ENCODE measurements around the gene STT3A.
"Not testable (repeated sequence)": the region's sequence is repeated elsewhere in the genome, so short reads cannot be mapped to it uniquely, and the experiment has no call there.

The STT3A gene

GRCh38 chr11:125592305-125593113 lies at the start of gene STT3A:
Gene STT3A (plus strand): TSS chr11:125592852. CDS start chr11:125595916, 3,064 bp downstream.
- DNase-seq: peak; percentile 100

- no peak for DNase-seq
Observed at GRCh38 chr11:125550780-125551179, 41.9 kb upstream of the STT3A start.

DNA sequence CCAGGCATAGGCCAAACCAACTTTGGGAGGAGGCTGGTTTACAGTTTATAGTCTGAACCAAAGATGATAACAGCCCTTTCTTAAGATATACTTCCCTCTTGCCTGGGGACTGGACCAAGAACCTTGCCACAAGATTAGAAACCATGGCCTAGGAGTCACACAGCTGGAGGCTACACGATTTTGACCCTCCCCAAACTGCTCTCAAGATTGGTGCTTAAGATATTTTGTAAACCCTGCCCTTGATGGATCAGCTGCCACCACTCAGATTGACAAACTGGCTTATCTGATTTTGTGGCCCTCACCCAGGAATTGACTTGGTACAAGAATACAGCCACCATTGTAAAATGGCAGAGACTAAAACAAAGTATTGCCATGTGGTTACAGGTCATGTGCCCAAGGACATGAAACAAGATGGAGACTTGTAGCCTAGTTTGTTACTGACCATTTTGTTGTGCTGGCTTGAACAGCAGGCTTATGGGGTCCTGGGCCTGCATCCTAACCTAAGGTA lies 40.8 kb upstream of the STT3A start:
- no peak for DNase-seq

GRCh38 chr11:125552927-125553326 lies 39.7 kb upstream of the STT3A start:
- DNase-seq: no peak

DNA sequence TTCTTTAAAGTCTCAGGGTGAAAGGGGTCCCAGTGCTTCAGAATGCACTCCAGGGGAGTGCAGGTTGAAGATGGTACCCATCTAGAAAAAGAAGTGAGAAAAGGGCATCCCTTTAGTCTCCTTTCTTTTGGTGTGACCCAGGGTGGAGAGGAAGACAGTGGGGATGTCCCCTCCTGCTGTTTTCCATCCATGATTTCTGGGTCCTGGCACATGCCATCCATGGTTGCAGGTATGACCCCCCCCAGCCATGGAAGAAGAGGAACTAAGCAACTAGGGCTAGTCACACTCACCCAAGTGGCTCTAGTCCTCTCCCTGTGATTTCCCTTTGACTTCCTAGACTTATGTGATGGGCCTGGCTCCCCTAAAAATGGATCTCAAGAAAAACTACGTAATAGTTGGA lies 39.3 kb upstream of the STT3A start:
- DNase-seq: no peak

DNA sequence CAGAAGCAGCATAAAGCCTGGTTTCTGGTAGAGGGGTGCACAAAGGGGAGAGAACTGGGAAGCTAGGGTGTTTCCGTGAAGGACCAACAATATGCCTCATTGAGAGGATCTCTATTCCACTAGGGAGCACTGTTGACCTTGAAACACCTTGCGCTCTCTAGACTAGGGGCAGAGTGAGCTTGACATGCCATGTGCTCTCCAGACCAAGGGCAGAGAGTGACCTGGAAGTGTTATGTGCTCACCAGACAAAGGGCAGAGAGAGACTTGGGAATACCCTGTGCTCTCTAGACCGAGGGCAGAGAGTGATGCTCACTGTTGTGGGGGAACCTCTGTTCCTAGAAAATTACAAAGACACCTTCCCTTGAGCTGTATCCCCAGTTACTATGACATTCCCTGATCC lies 38.6 kb upstream of the STT3A start:
- no peak for DNase-seq

GRCh38 chr11:125559888-125560287 lies 32.8 kb upstream of the STT3A start:
- DNase-seq: no peak

DNA sequence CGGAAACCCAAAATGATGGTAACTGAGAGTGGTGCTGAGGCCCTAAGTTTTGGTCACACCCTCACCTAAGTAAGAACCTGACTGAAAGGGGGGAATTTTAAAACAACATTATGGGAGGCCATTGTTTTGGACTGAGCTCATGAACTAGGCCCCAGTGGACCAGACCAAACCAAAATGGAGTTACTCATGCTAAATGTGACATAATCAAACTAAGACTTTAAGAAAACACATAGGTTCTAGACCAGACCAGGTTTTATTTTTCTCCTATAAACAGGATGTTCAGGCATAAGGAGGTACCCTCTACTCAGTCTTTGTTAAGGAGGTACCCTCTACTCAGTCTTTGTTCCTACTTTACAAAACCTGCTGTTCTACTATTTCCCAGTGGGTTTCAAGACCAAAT lies 30.7 kb upstream of the STT3A start:
- DNase-seq: no peak

DNA sequence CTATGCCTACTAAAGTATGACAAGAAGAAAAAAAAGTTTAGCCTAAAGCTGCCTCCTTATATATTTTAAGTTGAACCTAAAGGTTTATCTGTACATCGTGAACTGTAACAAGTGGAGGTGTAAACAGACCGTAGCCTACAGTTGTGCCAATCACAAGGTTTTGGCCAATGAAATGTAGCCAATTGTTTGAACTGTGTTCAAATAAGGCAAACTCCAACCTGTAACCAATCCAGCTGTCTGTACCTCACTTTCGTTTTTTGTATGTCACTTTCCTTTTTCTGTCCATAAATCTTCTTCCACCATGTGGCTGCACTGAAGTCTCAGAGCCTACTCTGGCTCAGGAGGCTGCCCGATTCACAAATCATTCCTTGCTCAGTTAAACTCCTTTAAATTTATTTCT lies 30.2 kb upstream of the STT3A start:
- no peak for DNase-seq

GRCh38 chr11:125564357-125564756 lies 28.3 kb upstream of the STT3A start:
- no peak for DNase-seq

- DNase-seq: no peak
Observed at GRCh38 chr11:125566235-125566634, 26.4 kb upstream of the STT3A start.

DNA sequence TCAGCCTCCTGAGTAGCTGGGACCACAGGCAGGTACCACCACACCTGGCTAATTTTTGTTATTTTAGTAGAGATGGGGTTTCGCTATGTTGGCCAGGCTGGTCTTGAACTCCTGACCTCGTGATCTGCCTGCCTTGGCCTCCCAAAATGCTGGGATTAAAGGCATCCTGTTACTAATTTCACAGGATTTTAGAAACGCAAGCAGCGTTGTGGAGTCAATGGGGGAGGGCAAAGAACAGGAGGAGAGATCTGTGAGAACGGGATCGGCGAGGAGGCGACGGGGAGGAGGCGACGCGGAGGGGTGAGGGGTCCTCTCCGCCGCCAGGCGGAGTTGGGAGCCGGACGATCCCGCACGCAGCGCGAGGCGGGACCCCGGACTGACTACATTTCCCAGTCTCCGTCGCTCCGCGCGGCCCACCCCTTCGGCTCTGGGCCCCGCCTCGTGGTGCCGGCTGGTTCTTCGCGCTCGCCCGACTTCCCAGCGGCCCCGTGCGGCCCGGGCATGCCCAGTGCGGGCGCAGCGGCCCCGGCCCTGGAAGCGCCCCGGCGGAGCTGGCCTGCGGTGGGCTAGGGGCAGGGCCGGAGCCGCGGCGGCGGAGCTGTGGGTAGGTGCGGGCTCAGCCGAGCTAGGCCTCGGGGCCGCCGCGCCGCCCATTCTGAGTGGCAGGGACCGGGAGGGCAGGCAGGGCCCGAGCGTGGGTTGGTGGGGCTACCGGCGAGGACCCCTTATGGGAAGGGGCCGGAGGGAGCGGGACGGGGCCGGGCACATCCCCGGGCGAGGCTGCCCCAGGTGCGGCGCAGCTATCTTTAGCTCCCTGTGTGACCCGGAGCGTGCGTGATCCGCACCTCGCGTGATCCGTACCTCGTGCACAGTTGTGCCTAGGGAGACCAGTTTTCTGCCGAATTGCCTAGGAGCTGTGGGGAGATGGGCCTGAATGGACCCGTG lies 23.4 kb upstream of the STT3A start, which contains the start of gene EI24:
Gene EI24, plus strand, starts transcription at position 508 of the 945 bp plus-strand sequence. CDS start 3,051 bp downstream, outside the sequence.
- DNase-seq: peak; percentile 80

DNA sequence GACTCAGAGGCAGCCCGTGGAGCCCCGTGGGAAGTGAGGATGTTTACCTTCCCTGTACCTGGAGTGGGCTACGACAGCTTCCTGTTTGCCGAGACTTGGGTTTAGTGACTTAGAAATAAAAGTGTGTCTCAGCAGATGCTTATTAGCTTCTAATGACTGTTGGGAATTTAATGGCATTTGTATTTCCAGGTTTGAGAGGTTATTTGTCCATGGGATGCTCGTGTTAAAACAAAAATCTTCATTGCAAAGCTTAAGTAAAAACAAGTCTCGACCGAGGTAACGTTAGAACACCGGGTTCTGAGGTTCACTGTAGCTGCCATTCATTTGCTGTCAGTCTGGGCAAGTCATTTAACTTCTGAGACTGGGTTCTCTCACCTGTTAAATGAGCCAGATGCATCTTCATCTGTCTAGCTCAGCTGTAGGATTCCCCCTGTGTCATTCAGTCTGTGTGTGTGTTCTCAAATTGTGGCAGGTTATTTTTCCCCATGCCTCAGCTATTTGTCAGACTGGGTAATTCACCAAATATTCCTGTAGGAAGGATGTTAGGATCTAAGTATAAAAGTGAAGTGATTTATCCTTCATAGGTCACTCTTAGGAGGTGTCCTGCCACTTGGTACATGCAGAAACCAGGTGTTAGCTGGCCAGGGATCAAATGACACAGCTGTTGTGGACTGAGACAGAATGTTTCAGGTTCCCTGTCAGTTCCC lies 22.6 kb upstream of the STT3A start:
- DNase-seq: no peak

DNA sequence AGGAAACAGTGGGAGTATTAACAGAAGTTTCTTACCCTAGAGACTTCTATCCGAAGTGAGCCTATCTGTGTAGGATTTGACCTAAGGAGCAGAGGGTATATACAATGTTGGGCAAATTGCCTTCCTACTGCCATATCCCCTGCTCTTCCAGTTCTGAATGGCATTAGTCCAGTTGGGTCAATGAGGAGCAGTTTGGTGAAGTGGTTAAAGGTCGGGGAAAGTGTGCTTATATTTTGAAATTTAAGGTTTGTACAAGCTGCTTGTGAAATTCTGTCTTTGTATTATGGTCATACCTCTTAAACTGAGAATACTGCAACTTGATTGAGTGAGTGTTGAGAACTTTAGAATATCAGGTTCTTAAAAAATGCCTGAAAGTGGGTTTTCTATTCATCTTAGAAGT lies 21.7 kb upstream of the STT3A start:
- no peak for DNase-seq

DNA sequence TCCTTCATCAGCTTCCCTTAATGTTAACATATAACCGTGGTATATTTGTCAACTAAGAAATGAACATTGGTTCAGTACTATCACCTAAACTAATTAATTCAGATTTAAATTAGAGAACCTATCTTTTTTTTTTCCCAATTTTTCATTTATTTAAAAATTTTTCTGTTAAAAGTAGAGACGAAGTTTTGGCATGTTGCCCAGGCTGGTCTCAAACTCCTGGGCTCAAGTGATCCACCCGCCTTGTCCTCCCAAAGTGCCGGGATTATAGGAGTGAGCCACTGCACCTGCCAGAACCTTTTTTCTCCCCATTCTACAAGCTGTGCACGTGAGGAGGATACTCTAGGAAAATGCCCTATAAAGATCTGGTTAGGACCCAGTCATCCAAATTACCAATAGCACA lies 19.7 kb upstream of the STT3A start:
- no peak for DNase-seq

DNA sequence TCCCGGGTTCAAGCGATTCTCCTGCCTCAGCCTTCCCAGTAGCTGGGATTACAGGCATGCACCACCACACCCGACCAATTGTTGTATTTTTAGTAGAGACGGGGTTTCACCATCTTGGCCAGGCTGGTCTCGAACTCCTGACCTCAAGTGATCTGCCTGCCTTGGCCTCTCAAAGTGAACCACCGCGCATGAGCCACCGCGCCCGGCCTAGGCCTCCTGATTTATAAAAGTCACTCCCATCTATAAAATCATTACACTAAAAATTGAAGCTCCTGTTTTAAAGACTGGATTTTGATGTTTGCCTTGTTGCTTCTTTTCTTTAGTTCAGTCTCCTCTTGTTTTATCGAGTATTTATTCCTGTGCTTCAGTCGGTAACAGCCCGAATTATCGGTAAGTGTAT lies 15.5 kb upstream of the STT3A start:
- not testable (repeated sequence) for DNase-seq

DNA sequence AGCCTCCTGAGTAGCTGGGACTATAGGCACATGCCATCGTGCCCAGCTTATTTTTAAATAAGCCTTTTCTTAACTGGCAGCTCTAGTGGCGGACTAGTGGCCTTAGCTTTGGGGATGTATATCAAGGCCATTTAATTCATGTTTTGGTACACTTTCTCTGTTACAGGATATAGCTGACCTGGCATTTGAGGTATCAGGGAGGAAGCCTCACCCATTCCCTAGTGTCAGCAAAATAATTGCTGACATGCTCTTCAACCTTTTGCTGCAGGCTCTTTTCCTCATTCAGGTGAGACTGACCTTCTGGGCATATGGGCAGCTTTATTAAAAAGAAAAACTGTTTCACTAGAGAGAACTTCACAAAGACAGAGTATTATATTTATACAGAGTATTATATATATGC lies 13.9 kb upstream of the STT3A start:
- no peak for DNase-seq

- DNase-seq: no peak
Observed at GRCh38 chr11:125579811-125580210, 12.8 kb upstream of the STT3A start.

DNA sequence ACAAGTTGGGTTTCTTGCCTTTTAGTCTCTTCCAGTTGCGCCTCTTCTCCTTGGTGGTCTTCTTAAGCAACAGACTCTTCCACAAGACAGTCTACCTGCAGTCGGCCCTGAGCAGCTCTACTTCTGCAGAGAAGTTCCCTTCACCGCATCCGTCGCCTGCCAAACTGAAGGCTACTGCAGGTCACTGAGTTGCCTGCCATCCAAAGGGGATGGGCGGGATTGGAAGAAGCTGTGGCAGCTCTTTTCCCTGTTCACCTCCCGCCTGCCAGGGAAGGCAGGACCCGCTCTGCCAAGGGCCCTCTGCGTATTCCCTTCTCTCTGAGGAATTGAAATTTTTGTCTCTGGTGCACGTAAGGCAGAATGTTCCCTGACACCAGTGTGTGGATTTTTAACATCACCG lies 9.2 kb upstream of the STT3A start:
- no peak for DNase-seq

GRCh38 chr11:125585487-125585886 lies 7.2 kb upstream of the STT3A start:
- DNase-seq: no peak

DNA sequence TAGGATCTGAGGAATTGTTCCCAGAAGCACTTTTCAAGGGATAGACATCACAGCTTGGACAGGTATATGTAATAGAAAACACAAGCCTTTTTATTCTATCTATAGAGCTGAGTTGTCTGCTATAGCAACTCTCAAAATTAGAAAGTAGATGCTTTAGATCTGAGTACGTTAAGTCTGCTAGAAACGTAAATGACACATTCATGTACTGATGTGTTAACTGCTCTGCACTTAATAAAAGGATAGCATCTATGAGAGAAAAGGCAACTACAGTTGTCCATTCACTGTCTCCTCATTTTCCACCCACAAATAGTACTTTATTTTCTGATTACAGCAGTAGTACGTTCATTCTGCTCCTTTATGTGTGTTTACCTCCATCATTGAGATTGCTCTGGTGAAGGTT lies 6.0 kb upstream of the STT3A start:
- no peak for DNase-seq

GRCh38 chr11:125587480-125587879 lies 5.2 kb upstream of the STT3A start:
- DNase-seq: no peak

DNA sequence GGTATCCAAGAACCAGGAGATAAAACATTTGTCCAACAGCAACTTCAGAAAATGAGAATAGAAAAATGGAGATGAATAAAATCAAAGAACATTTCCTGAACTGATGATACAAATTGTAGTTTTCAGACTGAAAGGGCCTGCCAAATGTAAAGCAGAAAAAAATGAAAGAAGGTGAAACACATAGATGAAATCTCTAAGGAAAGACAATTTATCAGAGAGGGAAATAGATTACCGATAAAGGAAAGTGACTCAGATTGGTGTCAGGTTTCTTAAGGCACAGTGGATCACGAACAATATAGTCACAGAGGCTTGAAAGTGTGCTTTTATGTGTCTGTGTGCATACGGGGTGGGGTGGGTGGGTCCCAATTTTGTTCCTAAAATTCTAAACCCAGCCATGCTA lies 4.1 kb upstream of the STT3A start:
- DNase-seq: no peak
